Left colon (tissue), 2 donors: ENCODE measurements around the gene CCDC102A. TPM values are rescaled to one million over a fixed set of nuclear protein-coding genes. Genes with fewer than 3 reads are reported as not detected.

Source experiments
- ATAC-seq: fragments of 200-7000 bp; cut with Tn5 transposase; one replicate; pipeline ENCODE4 v1.9.1; 2020; ENCODE audit warnings: mild to moderate bottlenecking, moderate library complexity
- DNase-seq, 2 donors: peaks; one replicate each; pipeline ENCODE4 v3.0.0-alpha.2; 2020
- intact Hi-C, 2 donors: fragments of 100-400 bp; cut with DNase I in 1 of 2; cut with micrococcal nuclease in 1 of 2; formaldehyde crosslinking; loops; one replicate each; pipeline versions ENCODE4 v1.11.2 to v1.14.0; 2022; cut with DNase I, micrococcal nuclease
- total RNA-seq, 2 donors: library from RNA; stranded (reverse); fragmentation: NEBNext Ultra II Directional; extraction: Animal tissue kit (Norgen Biotek cat#: 25700); gene quantifications; one replicate each; pipeline ENCODE4 v1.2.1, GENCODE V29; 2021
- donor health status: DM: no; HTN: no; CAD: no.
- donor health status: DM: yes; HTN: yes; CAD: no.

The CCDC102A gene
- total RNA-seq, 2 donors from 2014 or later, result 1.9 to 2.8 TPM

GRCh38 chr16:57475711-57476339 lies 60.5 kb downstream of the CCDC102A start:
- intact Hi-C loops, result no loop called here
- DNase-seq, result peak in 1 of 2 donors; percentile 54
- no peak for ATAC-seq

- intact Hi-C loops, result no loop called here
- no peak for ATAC-seq
- no peak for DNase-seq
These were observed 61.4 kb downstream of the CCDC102A start for GRCh38 chr16:57474671-57475661.

GRCh38 chr16:57473906-57474305 lies 62.5 kb downstream of the CCDC102A start:
- no peak for DNase-seq
- no peak for ATAC-seq
- intact Hi-C loops, result no loop called here

DNA sequence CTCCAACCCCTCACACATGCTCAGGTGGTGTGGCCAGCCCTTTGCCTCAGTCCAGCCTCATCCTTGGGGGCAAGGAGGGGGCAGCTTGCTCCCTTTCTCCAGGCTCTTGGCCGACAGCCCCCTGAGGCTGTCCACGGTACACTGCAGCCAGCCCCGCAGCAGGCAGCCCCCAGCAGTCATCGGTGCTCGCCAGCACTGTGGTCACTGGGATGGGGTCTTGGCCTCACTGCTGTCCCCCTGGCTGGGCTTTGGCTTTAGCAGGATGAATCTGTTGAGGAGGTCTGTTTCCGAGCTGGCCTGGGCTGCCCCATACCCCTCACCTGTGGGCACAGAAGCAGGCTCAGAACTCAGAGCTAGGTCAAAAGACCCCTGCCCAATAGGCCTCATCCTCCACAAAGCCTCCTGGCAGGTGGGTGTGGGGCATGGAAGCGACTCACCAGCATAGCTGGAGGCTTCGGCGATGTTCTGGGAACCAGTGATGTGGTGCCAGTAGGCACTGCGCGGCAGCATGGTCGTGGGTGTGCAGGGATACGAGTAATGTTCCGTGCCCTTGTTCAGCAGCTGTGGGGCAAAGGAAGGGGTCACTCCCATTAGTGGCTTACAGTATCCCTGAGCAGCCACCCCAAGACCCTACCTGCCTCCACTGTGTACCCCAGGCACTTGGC lies 63.1 kb downstream of the CCDC102A start:
- DNase-seq (no peak), ATAC-seq (no peak)
- intact Hi-C loops, result no loop called here

- ATAC-seq (peak; percentile 2), DNase-seq (no peak)
- intact Hi-C loops, result no loop called here
These were observed 63.7 kb downstream of the CCDC102A start for GRCh38 chr16:57472665-57473060.

- intact Hi-C loops, result no loop called here
- peak; percentile 62 to 78 for DNase-seq
- peak; percentile 76 for ATAC-seq
These were observed 64.3 kb downstream of the CCDC102A start for GRCh38 chr16:57471852-57472664.

- ATAC-seq (peak; percentile 1), DNase-seq (no peak)
- intact Hi-C loops, result no loop called here
These were observed 65.2 kb downstream of the CCDC102A start for GRCh38 chr16:57471209-57471608.

DNA sequence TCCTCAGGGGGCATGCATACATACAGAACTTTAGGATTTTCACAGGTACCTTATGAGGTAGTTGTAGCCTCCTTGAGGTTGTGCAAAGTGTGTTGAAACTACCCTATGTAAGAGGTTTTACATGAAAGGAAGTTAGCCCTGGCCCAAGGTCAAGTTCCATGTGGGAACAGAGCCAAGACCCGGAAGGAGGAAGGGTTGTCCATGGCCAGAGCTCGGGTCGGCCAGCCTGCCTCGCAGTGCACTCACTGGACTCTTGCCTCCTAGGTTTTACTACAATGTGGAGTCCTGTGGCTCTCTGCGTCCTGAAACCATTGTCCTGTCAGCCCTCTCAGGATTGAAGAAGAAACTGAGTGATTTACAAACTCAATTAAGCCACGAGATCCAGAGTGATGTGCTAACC lies 65.7 kb downstream of the CCDC102A start:
- intact Hi-C loops, result no loop called here
- peak; percentile 71 to 75 for DNase-seq
- ATAC-seq, result peak; percentile 77

GRCh38 chr16:57469917-57470470 lies 66.4 kb downstream of the CCDC102A start:
- intact Hi-C loops, result no loop called here
- ATAC-seq, result no peak
- no peak for DNase-seq

GRCh38 chr16:57469046-57469445 lies 67.3 kb downstream of the CCDC102A start:
- ATAC-seq (no peak), DNase-seq (no peak)
- intact Hi-C loops, result no loop called here

GRCh38 chr16:57468346-57468745 lies 68.0 kb downstream of the CCDC102A start:
- DNase-seq (no peak), ATAC-seq (no peak)
- intact Hi-C loops, result no loop called here

- intact Hi-C loops, result no loop called here
- no peak for ATAC-seq
- DNase-seq, result no peak
These were observed 71.8 kb downstream of the CCDC102A start for GRCh38 chr16:57464523-57464922.

- intact Hi-C loops, result no loop called here
- ATAC-seq, result peak; percentile 56
- DNase-seq, result no peak
These were observed 73.4 kb downstream of the CCDC102A start for GRCh38 chr16:57462978-57463362.

GRCh38 chr16:57462209-57462977 lies 74.0 kb downstream of the CCDC102A start, which contains the start of gene POLR2C:
POLR2C (plus strand) TSS chr16:57462679; CDS start chr16:57462725, 46 bp downstream.
- DNase-seq (peak; percentile 79 to 92), ATAC-seq (peak; percentile 96)
- intact Hi-C loops, result no loop called here
